Liver (tissue), 10 donors: Measurements from ENCODE around the gene OR8H2. TPM values are rescaled to one million over a fixed set of nuclear protein-coding genes. Genes with fewer than 3 reads are reported as not detected.

Experiments used
- DNase-seq: peaks from one replicate; pipeline ENCODE4 v3.0.0-alpha.2; 2017; ENCODE audit warnings: low spot score
- H3K27ac ChIP-seq, 2 donors: one replicate each; pipeline ENCODE4 v1.7.0; 2013; ENCODE audit warnings: inconsistent platforms in 2 of 2, low read length in 2 of 2, control low read depth in 1 of 2, low read depth in 1 of 2, mild to moderate bottlenecking in 1 of 2
- H3K27me3 ChIP-seq, 4 donors: one replicate each; pipeline versions ENCODE4 v1.6.1 to v1.7.0; 2013; ENCODE audit warnings: low read length in 3 of 4, inconsistent platforms in 1 of 4, mild to moderate bottlenecking in 1 of 4, moderate library complexity in 1 of 4; ENCODE audit not compliant: control insufficient read depth in 4 of 4, insufficient read depth in 4 of 4
- H3K36me3 ChIP-seq, 4 donors: one replicate each; pipeline versions ENCODE4 v1.6.1 to v1.7.0; 2013; ENCODE audit warnings: low read length in 3 of 4, mild to moderate bottlenecking in 3 of 4, low read depth in 1 of 4, moderate library complexity in 1 of 4; ENCODE audit not compliant: control insufficient read depth in 4 of 4, insufficient read depth in 3 of 4
- H3K4me1 ChIP-seq, 4 donors: one replicate each; pipeline versions ENCODE4 v1.6.1 to v1.7.0; 2013; ENCODE audit warnings: low read length in 3 of 4, mild to moderate bottlenecking in 3 of 4, moderate library complexity in 1 of 4; ENCODE audit not compliant: control insufficient read depth in 4 of 4, insufficient read depth in 4 of 4
- H3K4me3 ChIP-seq, 3 donors: one replicate each; pipeline versions ENCODE4 v1.6.1 to v1.7.0; 2013; ENCODE audit warnings: low read length in 3 of 3, control low read depth in 1 of 3, low read depth in 1 of 3, mild to moderate bottlenecking in 1 of 3
- H3K9ac ChIP-seq, 2 donors: one replicate each; pipeline ENCODE4 v1.7.0; 2013; ENCODE audit warnings: low read length in 2 of 2, mild to moderate bottlenecking in 2 of 2, moderate library complexity in 2 of 2, control low read depth in 1 of 2, low read depth in 1 of 2
- H3K9me3 ChIP-seq, 4 donors: one replicate each; pipeline versions ENCODE4 v1.6.1 to v1.7.0; 2013; ENCODE audit warnings: low read length in 3 of 4; ENCODE audit not compliant: control insufficient read depth in 4 of 4
- EGR1 ChIP-seq, 2 donors: IDR thresholded peaks; 2 replicates each; pipeline ENCODE4 v1.6.1; 2016 to 2018; ENCODE audit warnings: antibody characterized with exemption in 2 of 2, low read depth in 2 of 2
- GABPA ChIP-seq, 2 donors: IDR thresholded peaks in 1 of 2; conservative IDR thresholded peaks in 1 of 2; 2 replicates each; pipeline ENCODE4 v1.6.1; 2016; ENCODE audit warnings: antibody characterized with exemption in 2 of 2, mild to moderate bottlenecking in 1 of 2, moderate library complexity in 1 of 2
- HNF4G ChIP-seq: IDR thresholded peaks from 2 replicates; pipeline ENCODE4 v1.6.1; 2016; ENCODE audit warnings: antibody characterized with exemption
- JUND ChIP-seq, 2 donors: IDR thresholded peaks; 2 replicates each; pipeline ENCODE4 v1.6.1; 2016; ENCODE audit warnings: antibody characterized with exemption in 2 of 2
- NR2F2 ChIP-seq: IDR thresholded peaks from 2 replicates; pipeline ENCODE4 v1.6.1; 2016; ENCODE audit warnings: antibody characterized with exemption
- RAD21 ChIP-seq, 2 donors: IDR thresholded peaks; 2 replicates each; pipeline ENCODE4 v1.6.1; 2016; ENCODE audit warnings: antibody characterized with exemption in 2 of 2, mild to moderate bottlenecking in 2 of 2
- YY1 ChIP-seq: IDR thresholded peaks from 2 replicates; pipeline ENCODE4 v1.6.1; 2016; ENCODE audit warnings: antibody characterized with exemption, mild to moderate bottlenecking
- WGBS: extraction: QIAGEN DNeasy Blood & Tissue Kit; methylation state at CpG from one replicate; pipeline ENCODE4 v1.1.7; 2013; 5-methylcytosine and 5-hydroxymethylcytosine counted together
- polyA plus RNA-seq, 2 donors: library from polyadenylated mRNA; stranded (reverse) in 1 of 2; unstranded in 1 of 2; fragments of 200-250 nt in 1 of 2; fragments of >200 nt in 1 of 2; fragmentation: Nextera tagmentation in 1 of 2; extraction: Ambion mirVana in 1 of 2; gene quantifications; one replicate each; pipeline versions ENCODE4 v1.2.1 to v1.2.3, GENCODE V29; 2013 to 2015
- small RNA-seq: library from RNA; depleted of rRNA; stranded (forward); fragments of <200 nt; gene quantifications from one replicate; pipeline ENCODE3, GENCODE V24; 2014
- total RNA-seq, 2 donors: library from RNA; depleted of rRNA; stranded (reverse); fragments of >200 nt; gene quantifications; one replicate each; pipeline ENCODE4 v1.2.3, GENCODE V29; 2014
- TF ChIP-seq, protein P1 (sequence below): IDR thresholded peaks from 2 replicates; pipeline ENCODE4 v1.6.1; 2016; ENCODE audit warnings: antibody characterized with exemption
- TF ChIP-seq, protein P2 (sequence below): IDR thresholded peaks from 2 replicates; pipeline ENCODE4 v1.6.1; 2016; ENCODE audit warnings: antibody characterized with exemption
- TF ChIP-seq, protein P3 (sequence below): fragments of 150-350 bp; IDR thresholded peaks from 2 replicates; pipeline ENCODE4 v1.5.1; 2017; ENCODE audit warnings: improper control_type of control experiment, low read depth, low read length; ENCODE audit not compliant: missing input control
- TF ChIP-seq, protein P4 (sequence below): IDR thresholded peaks from 2 replicates; pipeline ENCODE4 v1.6.1; 2016; ENCODE audit warnings: antibody characterized with exemption
- TF ChIP-seq, protein P5 (sequence below): IDR thresholded peaks from 2 replicates; pipeline ENCODE4 v1.6.1; 2016; ENCODE audit warnings: antibody characterized with exemption, mild to moderate bottlenecking
- donor health status: healthy.
- donor health status: healthy.
- donor health status: healthy.
- donor health status: healthy.
- donor health status: healthy.

The OR8H2 gene
- total and polyA plus RNA-seq, 4 donors: not detected

DNA sequence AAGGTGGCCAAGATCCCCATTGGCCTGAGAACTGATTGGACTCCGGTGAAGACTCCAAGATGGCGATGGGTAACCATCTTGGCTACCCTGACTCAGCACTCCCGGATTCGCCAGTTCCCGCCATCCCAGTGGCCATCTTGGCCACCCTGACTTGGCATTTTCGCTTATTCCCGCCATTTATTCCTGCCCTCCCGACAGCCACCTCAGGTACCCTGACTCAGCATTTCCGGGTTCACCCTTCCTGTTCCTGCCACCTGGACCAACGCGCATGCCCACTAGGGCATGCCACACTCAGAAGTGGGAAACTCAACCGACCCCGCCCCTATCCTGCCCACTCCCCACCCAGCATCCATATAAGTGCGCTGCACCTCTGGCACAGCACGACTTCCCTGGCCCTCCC lies 48.8 kb downstream of the OR8H2 start:
- H3K9ac ChIP-seq: no peak overlapping the region
- no peak for DNase-seq
- WGBS: 89% methylated on average over 15 of the region's 15 CpGs

More for the DNA sequence above, 48.8 kb downstream of the OR8H2 start:
- Histone ChIP-seq H3K27ac (no peak overlapping the region), H3K27me3 (no peaks in the 10 kb centered on the region), H3K4me1 (no peaks in the 10 kb centered on the region), H3K9me3 (peaks cover 0 to 7% (median under 1%) of the 10 kb centered on the region in 4 donors), H3K4me3 (no peak overlapping the region), H3K36me3 (no peaks in the 10 kb centered on the region)
- no peak for TF ChIP-seq GABPA (IDR thresholded peaks at IDR 0.05 in 1 of 2, conservative IDR thresholded peaks at IDR 0.05 in 1 of 2)
- TF ChIP-seq NR2F2: no peak
- TF ChIP-seq, protein P1, sequence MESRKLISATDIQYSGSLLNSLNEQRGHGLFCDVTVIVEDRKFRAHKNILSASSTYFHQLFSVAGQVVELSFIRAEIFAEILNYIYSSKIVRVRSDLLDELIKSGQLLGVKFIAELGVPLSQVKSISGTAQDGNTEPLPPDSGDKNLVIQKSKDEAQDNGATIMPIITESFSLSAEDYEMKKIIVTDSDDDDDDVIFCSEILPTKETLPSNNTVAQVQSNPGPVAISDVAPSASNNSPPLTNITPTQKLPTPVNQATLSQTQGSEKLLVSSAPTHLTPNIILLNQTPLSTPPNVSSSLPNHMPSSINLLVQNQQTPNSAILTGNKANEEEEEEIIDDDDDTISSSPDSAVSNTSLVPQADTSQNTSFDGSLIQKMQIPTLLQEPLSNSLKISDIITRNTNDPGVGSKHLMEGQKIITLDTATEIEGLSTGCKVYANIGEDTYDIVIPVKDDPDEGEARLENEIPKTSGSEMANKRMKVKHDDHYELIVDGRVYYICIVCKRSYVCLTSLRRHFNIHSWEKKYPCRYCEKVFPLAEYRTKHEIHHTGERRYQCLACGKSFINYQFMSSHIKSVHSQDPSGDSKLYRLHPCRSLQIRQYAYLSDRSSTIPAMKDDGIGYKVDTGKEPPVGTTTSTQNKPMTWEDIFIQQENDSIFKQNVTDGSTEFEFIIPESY: no peak
- TF ChIP-seq, protein P2, sequence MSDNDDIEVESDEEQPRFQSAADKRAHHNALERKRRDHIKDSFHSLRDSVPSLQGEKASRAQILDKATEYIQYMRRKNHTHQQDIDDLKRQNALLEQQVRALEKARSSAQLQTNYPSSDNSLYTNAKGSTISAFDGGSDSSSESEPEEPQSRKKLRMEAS: no peak
- TF ChIP-seq JUND (IDR thresholded peaks at IDR 0.05): no peak
- TF ChIP-seq, protein P3, sequence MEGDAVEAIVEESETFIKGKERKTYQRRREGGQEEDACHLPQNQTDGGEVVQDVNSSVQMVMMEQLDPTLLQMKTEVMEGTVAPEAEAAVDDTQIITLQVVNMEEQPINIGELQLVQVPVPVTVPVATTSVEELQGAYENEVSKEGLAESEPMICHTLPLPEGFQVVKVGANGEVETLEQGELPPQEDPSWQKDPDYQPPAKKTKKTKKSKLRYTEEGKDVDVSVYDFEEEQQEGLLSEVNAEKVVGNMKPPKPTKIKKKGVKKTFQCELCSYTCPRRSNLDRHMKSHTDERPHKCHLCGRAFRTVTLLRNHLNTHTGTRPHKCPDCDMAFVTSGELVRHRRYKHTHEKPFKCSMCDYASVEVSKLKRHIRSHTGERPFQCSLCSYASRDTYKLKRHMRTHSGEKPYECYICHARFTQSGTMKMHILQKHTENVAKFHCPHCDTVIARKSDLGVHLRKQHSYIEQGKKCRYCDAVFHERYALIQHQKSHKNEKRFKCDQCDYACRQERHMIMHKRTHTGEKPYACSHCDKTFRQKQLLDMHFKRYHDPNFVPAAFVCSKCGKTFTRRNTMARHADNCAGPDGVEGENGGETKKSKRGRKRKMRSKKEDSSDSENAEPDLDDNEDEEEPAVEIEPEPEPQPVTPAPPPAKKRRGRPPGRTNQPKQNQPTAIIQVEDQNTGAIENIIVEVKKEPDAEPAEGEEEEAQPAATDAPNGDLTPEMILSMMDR: no peak
- TF ChIP-seq, protein P4, sequence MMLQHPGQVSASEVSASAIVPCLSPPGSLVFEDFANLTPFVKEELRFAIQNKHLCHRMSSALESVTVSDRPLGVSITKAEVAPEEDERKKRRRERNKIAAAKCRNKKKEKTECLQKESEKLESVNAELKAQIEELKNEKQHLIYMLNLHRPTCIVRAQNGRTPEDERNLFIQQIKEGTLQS: no peak
- no peak for TF ChIP-seq RAD21 (IDR thresholded peaks at IDR 0.05)
- no peak for TF ChIP-seq YY1
- TF ChIP-seq EGR1 (IDR thresholded peaks at IDR 0.05; ENCODE audit: low read depth in 2 of 2): no peak
- TF ChIP-seq, protein P5, sequence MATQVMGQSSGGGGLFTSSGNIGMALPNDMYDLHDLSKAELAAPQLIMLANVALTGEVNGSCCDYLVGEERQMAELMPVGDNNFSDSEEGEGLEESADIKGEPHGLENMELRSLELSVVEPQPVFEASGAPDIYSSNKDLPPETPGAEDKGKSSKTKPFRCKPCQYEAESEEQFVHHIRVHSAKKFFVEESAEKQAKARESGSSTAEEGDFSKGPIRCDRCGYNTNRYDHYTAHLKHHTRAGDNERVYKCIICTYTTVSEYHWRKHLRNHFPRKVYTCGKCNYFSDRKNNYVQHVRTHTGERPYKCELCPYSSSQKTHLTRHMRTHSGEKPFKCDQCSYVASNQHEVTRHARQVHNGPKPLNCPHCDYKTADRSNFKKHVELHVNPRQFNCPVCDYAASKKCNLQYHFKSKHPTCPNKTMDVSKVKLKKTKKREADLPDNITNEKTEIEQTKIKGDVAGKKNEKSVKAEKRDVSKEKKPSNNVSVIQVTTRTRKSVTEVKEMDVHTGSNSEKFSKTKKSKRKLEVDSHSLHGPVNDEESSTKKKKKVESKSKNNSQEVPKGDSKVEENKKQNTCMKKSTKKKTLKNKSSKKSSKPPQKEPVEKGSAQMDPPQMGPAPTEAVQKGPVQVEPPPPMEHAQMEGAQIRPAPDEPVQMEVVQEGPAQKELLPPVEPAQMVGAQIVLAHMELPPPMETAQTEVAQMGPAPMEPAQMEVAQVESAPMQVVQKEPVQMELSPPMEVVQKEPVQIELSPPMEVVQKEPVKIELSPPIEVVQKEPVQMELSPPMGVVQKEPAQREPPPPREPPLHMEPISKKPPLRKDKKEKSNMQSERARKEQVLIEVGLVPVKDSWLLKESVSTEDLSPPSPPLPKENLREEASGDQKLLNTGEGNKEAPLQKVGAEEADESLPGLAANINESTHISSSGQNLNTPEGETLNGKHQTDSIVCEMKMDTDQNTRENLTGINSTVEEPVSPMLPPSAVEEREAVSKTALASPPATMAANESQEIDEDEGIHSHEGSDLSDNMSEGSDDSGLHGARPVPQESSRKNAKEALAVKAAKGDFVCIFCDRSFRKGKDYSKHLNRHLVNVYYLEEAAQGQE: no peak
- TF ChIP-seq HNF4G: no peak

Small RNAs within 50 kb of the gene (small RNA-seq; reads per million reads assigned to genes)
- gene OR8I4P: not detected

Other genes with a start within 250 kb of the OR8H2 start
- not detected for gene TRIM51, start 220.4 kb upstream of the OR8H2 start, total RNA-seq
- gene TRIM51, start 220.4 kb upstream of the OR8H2 start, polyA plus RNA-seq: not detected
- not detected for gene OR5W2, start 189.1 kb upstream of the OR8H2 start, total RNA-seq
- gene OR5W2, start 189.1 kb upstream of the OR8H2 start, polyA plus RNA-seq: not detected
- not detected for gene OR5I1, start 167.3 kb upstream of the OR8H2 start, total RNA-seq
- gene OR5I1, start 167.3 kb upstream of the OR8H2 start, polyA plus RNA-seq: not detected
- not detected for gene OR10AG1, start 133.7 kb upstream of the OR8H2 start, total RNA-seq
- not detected for gene OR10AG1, start 133.7 kb upstream of the OR8H2 start, polyA plus RNA-seq
- not detected for gene OR5F1, start 109.1 kb upstream of the OR8H2 start, total RNA-seq
- gene OR5F1, start 109.1 kb upstream of the OR8H2 start, polyA plus RNA-seq: not detected
- not detected for gene OR5AS1, start 76.0 kb upstream of the OR8H2 start, total RNA-seq
- gene OR5AS1, start 76.0 kb upstream of the OR8H2 start, polyA plus RNA-seq: not detected
- gene OR8I2, start 10.4 kb upstream of the OR8H2 start, total RNA-seq: not detected
- not detected for gene OR8I2, start 10.4 kb upstream of the OR8H2 start, polyA plus RNA-seq
- gene OR8H3, start 18.7 kb downstream of the OR8H2 start, total RNA-seq: not detected
- not detected for gene OR8H3, start 18.7 kb downstream of the OR8H2 start, polyA plus RNA-seq
- gene OR8J3, start 36.5 kb downstream of the OR8H2 start, total RNA-seq: not detected
- gene OR8J3, start 36.5 kb downstream of the OR8H2 start, polyA plus RNA-seq: not detected
- gene OR8K5, start 56.6 kb downstream of the OR8H2 start, total RNA-seq: not detected
- not detected for gene OR8K5, start 56.6 kb downstream of the OR8H2 start, polyA plus RNA-seq
- gene OR5J2, start 72.9 kb downstream of the OR8H2 start, total RNA-seq: not detected
- not detected for gene OR5J2, start 72.9 kb downstream of the OR8H2 start, polyA plus RNA-seq
- not detected for gene OR5T2, start 130.6 kb downstream of the OR8H2 start, total RNA-seq
- gene OR5T2, start 130.6 kb downstream of the OR8H2 start, polyA plus RNA-seq: not detected
- gene OR5T3, start 148.6 kb downstream of the OR8H2 start, total RNA-seq: not detected
- not detected for gene OR5T3, start 148.6 kb downstream of the OR8H2 start, polyA plus RNA-seq
- gene OR5T1, start 170.5 kb downstream of the OR8H2 start, total RNA-seq: not detected
- gene OR5T1, start 170.5 kb downstream of the OR8H2 start, polyA plus RNA-seq: not detected
- gene OR8H1, start 188.6 kb downstream of the OR8H2 start, total RNA-seq: not detected
- not detected for gene OR8H1, start 188.6 kb downstream of the OR8H2 start, polyA plus RNA-seq
- gene OR8K3, start 211.5 kb downstream of the OR8H2 start, total RNA-seq: not detected
- gene OR8K3, start 211.5 kb downstream of the OR8H2 start, polyA plus RNA-seq: not detected
- gene OR8K1, start 242.4 kb downstream of the OR8H2 start, total RNA-seq: not detected
- gene OR8K1, start 242.4 kb downstream of the OR8H2 start, polyA plus RNA-seq: not detected